AG09309 (cell line): ENCODE data around the gene PBLD.

ENCODE experiments used
- DNase-seq: peaks from one replicate; pipeline ENCODE4 v3.0.0-alpha.2; 2010; ENCODE audit warnings: low read depth
- H3K4me3 ChIP-seq: 2 replicates; pipeline ENCODE4 v1.5.1; 2011; ENCODE audit warnings: mild to moderate bottlenecking, low read depth, low read length, moderate library complexity; ENCODE audit not compliant: control insufficient read depth
- TF ChIP-seq, protein P1 (sequence below): IDR thresholded peaks from 2 replicates; pipeline ENCODE4 v1.5.1; 2011; ENCODE audit warnings: mild to moderate bottlenecking, low read depth, low read length, inconsistent platforms; ENCODE audit not compliant: insufficient read depth, control insufficient read depth; ENCODE audit errors: missing control alignments

The PBLD gene

DNA sequence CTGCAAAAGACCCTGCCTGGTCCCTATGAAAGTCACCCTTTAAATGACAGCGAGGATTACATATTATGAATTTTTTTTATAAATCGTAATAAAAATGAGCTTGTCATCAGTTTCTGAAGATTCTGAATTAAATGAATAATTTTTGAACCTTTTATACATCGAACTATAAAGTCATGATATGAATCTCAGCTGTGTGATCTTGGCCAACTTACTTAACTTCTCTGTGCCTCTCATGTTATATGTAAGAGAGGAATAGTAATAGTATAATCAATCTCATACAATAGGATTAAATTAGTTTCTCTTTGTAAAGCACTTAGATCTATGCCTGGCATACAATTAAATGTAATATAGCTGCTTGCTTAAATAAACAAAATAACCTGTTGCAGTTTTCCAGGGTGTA lies 95.6 kb downstream of the PBLD start:
- H3K4me3 ChIP-seq, result no peak overlapping the region
- TF ChIP-seq, protein P1, sequence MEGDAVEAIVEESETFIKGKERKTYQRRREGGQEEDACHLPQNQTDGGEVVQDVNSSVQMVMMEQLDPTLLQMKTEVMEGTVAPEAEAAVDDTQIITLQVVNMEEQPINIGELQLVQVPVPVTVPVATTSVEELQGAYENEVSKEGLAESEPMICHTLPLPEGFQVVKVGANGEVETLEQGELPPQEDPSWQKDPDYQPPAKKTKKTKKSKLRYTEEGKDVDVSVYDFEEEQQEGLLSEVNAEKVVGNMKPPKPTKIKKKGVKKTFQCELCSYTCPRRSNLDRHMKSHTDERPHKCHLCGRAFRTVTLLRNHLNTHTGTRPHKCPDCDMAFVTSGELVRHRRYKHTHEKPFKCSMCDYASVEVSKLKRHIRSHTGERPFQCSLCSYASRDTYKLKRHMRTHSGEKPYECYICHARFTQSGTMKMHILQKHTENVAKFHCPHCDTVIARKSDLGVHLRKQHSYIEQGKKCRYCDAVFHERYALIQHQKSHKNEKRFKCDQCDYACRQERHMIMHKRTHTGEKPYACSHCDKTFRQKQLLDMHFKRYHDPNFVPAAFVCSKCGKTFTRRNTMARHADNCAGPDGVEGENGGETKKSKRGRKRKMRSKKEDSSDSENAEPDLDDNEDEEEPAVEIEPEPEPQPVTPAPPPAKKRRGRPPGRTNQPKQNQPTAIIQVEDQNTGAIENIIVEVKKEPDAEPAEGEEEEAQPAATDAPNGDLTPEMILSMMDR, result no peak
- DNase-seq, result no peak

- TF ChIP-seq, protein P1, result no peak
- no peak overlapping the region for H3K4me3 ChIP-seq
- DNase-seq, result no peak
Observed at GRCh38 chr10:68235581-68235980, 97.1 kb downstream of the PBLD start.

GRCh38 chr10:68235111-68235510 lies 97.6 kb downstream of the PBLD start:
- TF ChIP-seq, protein P1, result no peak
- no peak overlapping the region for H3K4me3 ChIP-seq
- DNase-seq, result no peak

DNA sequence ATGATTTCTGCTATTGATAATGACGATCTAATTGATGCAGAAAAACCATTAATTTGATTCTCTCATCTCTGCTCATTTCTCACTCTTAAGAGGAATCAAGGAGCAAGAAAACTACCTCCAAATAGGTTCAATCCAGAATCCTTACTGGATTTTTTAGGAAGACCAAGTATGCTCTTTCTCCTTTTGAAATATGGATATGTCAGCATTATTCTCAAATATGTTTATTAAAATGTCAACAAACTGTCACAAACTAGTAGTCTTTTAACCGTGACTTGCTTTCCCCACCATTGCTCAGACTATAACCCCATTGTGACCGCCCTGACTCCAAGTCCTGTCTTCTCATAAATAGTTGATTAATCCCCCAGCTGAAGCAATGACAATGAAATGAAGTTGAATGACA lies 99.7 kb downstream of the PBLD start:
- DNase-seq, result no peak
- TF ChIP-seq, protein P1, result no peak
- no peak overlapping the region for H3K4me3 ChIP-seq
